Measurements from ENCODE around the gene ERICH2. TPM values are rescaled to one million over a fixed set of nuclear protein-coding genes. Genes with fewer than 3 reads are reported as not detected.

ERICH2 gene
- total and polyA plus RNA-seq, 4 experiments from 2014 or later: 0.58 TPM; not detected in 3

DNA sequence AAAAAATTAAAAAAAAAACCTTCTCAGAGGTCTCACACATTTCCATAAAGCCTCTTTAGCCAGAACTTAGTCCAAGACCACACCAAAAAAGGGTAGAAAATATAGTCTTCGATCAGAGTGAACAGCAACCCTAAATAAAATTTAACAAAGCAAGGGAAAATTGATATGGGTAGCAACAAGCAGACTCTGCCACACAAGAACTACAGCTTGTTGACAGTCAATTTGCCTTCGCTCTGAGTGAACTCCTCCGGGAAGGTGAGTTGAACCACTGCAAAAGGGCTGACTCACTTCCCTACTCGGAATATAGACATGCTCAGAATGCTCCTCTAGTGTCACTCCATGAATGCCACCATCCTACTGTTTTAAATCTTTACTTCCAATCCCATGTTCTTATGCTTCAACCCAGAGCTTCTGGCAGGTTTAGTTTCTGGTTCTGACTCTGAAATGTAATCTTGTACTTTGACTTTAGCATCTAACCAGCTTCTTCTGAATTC, 70.6 kb downstream of the ERICH2 start:
- POLR2A ChIA-PET (ENCODE audit: partially characterized antibody): no interaction called here
- no peak overlapping the region for H3K27ac ChIP-seq (ENCODE audit: low read depth, low read length)
- H3K4me1 ChIP-seq (ENCODE audit: insufficient read depth, low read length): peaks cover 10% of the 10 kb centered on the region
- H3K27me3 ChIP-seq (ENCODE audit: insufficient read depth, low read length): no peaks in the 10 kb centered on the region
- no peak for DNase-seq
- Mint-ChIP-seq H3K4me3 (no peak overlapping the region), H3K27me3 (peaks cover 8 to 14% of the 10 kb centered on the region in 2 donors), H3K9me3 (peaks cover 0 to 3% (median 0%) of the 10 kb centered on the region in 8 donors), H3K36me3 (no peaks in the 10 kb centered on the region), H3K27ac (no peak overlapping the region), H3K4me1 (peaks cover 6 to 15% (median 11%) of the 10 kb centered on the region in 4 donors)
- CTCF ChIA-PET (ENCODE audit: partially characterized antibody): no interaction called here
- no peaks in the 10 kb centered on the region for H3K36me3 ChIP-seq (ENCODE audit: insufficient read depth, low read length)
- intact Hi-C loops (cut with micrococcal nuclease): no loop called here
- no peaks in the 10 kb centered on the region for H3K9me3 ChIP-seq (ENCODE audit: control insufficient read depth in 1 of 2, low read length in 2 of 2)
- no peak overlapping the region for H3K4me3 ChIP-seq (ENCODE audit: low read length in 2 of 2)

DNA sequence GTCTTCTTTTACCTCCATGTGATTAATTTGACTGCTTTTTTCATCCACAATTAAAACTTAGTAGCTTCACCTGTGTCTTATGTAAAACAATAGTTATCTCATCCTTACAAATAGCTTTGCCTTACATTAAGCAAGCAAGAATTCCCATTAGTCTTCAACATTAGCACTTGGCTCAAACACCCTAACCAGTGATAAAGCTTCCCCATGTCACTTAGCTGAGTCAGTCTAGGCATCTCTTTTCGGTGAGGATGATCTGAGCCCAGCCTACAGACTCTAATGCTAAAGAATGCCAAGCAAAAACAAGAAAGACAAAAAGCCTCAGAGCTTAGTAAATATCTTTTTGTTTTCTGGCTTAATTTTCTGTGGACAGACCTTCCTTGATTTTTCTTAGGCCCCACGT, 72.6 kb downstream of the ERICH2 start:
- Histone ChIP-seq H3K36me3 (ENCODE audit: insufficient read depth, low read length) (no peaks in the 10 kb centered on the region), H3K27me3 (ENCODE audit: insufficient read depth, low read length) (no peaks in the 10 kb centered on the region), H3K4me1 (ENCODE audit: insufficient read depth, low read length) (peaks cover 10% of the 10 kb centered on the region), H3K27ac (ENCODE audit: low read depth, low read length) (no peak overlapping the region), H3K4me3 (ENCODE audit: low read length in 2 of 2) (no peak overlapping the region), H3K9me3 (ENCODE audit: control insufficient read depth in 1 of 2, low read length in 2 of 2) (no peaks in the 10 kb centered on the region)
- Mint-ChIP-seq H3K27ac (no peak overlapping the region), H3K4me3 (no peak overlapping the region), H3K4me1 (peaks cover 6 to 15% (median 11%) of the 10 kb centered on the region in 4 donors), H3K27me3 (peaks cover 4 to 9% of the 10 kb centered on the region in 2 donors), H3K9me3 (peaks cover 0 to 3% (median 0%) of the 10 kb centered on the region in 8 donors), H3K36me3 (no peaks in the 10 kb centered on the region)
- POLR2A ChIA-PET (ENCODE audit: partially characterized antibody): no interaction called here
- CTCF ChIA-PET (ENCODE audit: partially characterized antibody): interaction anchor here (0.8 to 2.6 kb wide), 3 partner anchors 9 to 30 kb away, joined by 4 to 12 read pairs (median 7); partner anchors contain the start of gene GAD1
- intact Hi-C loops (cut with micrococcal nuclease): no loop called here
- DNase-seq: no peak

DNA sequence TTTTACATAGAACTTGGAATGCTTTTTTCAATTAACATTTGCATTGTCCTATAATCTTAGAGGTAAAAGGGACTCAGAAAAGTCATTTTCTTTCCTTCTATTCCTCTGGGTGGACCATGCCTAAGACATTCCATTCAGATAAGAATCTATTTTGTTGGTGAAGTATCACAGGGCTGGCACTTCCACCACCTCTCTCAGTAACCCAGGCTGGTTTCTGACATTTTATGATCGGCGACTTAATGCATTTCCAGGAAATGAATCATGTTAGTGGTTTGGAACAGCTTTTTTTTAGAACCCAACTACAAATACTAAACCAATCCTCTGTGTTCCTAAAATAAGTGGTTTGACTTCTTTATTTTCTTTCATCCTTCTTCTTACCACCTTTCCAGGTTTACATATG, 73.5 kb downstream of the ERICH2 start:
- Histone ChIP-seq H3K27ac (ENCODE audit: low read depth, low read length) (no peak overlapping the region), H3K9me3 (ENCODE audit: control insufficient read depth in 1 of 2, low read length in 2 of 2) (no peaks in the 10 kb centered on the region), H3K36me3 (ENCODE audit: insufficient read depth, low read length) (no peaks in the 10 kb centered on the region), H3K4me1 (ENCODE audit: insufficient read depth, low read length) (peaks cover 10% of the 10 kb centered on the region), H3K27me3 (ENCODE audit: insufficient read depth, low read length) (no peaks in the 10 kb centered on the region), H3K4me3 (ENCODE audit: low read length in 2 of 2) (no peak overlapping the region)
- intact Hi-C loops (cut with micrococcal nuclease): no loop called here
- CTCF ChIA-PET (ENCODE audit: partially characterized antibody): interaction anchor here (1.3 to 2.6 kb wide), 2 partner anchors 10 to 29 kb away, joined by 7 to 12 read pairs; no protein-coding TSS in a partner anchor
- Mint-ChIP-seq H3K27ac (peak overlapping the region in 1 of 7 donors; percentile 3), H3K36me3 (no peaks in the 10 kb centered on the region), H3K9me3 (peaks cover 0 to 3% (median 0%) of the 10 kb centered on the region in 8 donors), H3K27me3 (peaks cover 3 to 6% of the 10 kb centered on the region in 2 donors), H3K4me1 (peaks cover 6 to 15% (median 11%) of the 10 kb centered on the region in 4 donors), H3K4me3 (peak overlapping the region in 2 of 8 donors; percentile 8 to 54)
- POLR2A ChIA-PET (ENCODE audit: partially characterized antibody): no interaction called here
- DNase-seq: no peak

DNA sequence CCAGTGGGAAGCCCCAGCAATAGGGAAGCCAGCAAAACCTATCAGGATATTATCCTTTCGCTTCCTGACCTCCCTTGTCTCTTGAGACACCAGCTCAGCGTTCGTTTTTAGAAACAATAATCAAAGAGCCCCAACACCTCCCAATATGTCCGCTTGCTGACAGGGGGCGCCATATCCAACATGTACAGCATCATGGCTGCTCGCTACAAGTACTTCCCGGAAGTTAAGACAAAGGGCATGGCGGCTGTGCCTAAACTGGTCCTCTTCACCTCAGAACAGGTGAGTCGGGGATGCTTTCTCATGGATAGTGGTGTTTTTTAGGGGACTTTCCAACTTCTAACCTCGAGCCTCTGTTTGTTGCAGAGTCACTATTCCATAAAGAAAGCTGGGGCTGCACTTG, 75.2 kb downstream of the ERICH2 start:
- Histone ChIP-seq H3K27ac (ENCODE audit: low read depth, low read length) (no peak overlapping the region), H3K4me3 (ENCODE audit: low read length in 2 of 2) (no peak overlapping the region), H3K36me3 (ENCODE audit: insufficient read depth, low read length) (no peaks in the 10 kb centered on the region), H3K4me1 (ENCODE audit: insufficient read depth, low read length) (peaks cover 10% of the 10 kb centered on the region), H3K9me3 (ENCODE audit: control insufficient read depth in 1 of 2, low read length in 2 of 2) (no peaks in the 10 kb centered on the region), H3K27me3 (ENCODE audit: insufficient read depth, low read length) (no peaks in the 10 kb centered on the region)
- H3K36me3 Mint-ChIP-seq: no peaks in the 10 kb centered on the region
- H3K27ac Mint-ChIP-seq: no peak overlapping the region
- ChIA-PET CTCF (ENCODE audit: partially characterized antibody) (interaction anchor here (1.5 kb wide), 1 partner anchor 30 kb away, joined by 4 read pairs; no protein-coding TSS in a partner anchor), POLR2A (ENCODE audit: partially characterized antibody) (no interaction called here)
- no peak for DNase-seq
- H3K27me3 Mint-ChIP-seq: peaks cover 2 to 3% of the 10 kb centered on the region in 2 donors
- intact Hi-C loops (cut with micrococcal nuclease): no loop called here
- H3K4me3 Mint-ChIP-seq: no peak overlapping the region
- H3K9me3 Mint-ChIP-seq: peaks cover 0 to 2% (median 0%) of the 10 kb centered on the region in 8 donors
- H3K4me1 Mint-ChIP-seq: peaks cover 6 to 15% (median 11%) of the 10 kb centered on the region in 4 donors

DNA sequence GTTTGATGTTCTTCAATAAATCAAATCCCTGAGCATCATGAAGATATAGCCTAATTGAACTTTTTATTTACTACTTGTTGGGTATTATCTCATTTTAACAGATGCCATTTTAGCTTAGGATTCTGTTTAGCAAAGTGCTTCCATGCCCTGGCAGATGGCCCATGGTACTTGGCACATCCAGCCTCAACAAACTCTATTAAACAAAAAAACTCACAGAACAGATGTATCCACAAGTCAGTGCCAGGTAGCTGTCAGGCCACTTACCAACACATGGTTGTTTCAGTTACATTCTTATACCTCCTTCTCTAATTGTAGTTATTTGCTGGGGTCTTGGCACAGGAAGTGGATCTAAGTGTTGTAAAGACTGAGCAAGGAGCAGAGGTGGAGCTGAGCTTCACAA, 76.1 kb downstream of the ERICH2 start:
- no peaks in the 10 kb centered on the region for H3K9me3 ChIP-seq (ENCODE audit: control insufficient read depth in 1 of 2, low read length in 2 of 2)
- H3K36me3 Mint-ChIP-seq: no peaks in the 10 kb centered on the region
- H3K36me3 ChIP-seq (ENCODE audit: insufficient read depth, low read length): no peaks in the 10 kb centered on the region
- H3K27ac ChIP-seq (ENCODE audit: low read depth, low read length): no peak overlapping the region
- H3K4me3 ChIP-seq (ENCODE audit: low read length in 2 of 2): no peak overlapping the region
- ChIA-PET POLR2A (ENCODE audit: partially characterized antibody) (no interaction called here), CTCF (ENCODE audit: partially characterized antibody) (interaction anchor here (0.7 to 1.5 kb wide), 2 partner anchors 29 to 30 kb away, joined by 3 to 4 read pairs; no protein-coding TSS in a partner anchor)
- H3K27ac Mint-ChIP-seq: no peak overlapping the region
- H3K27me3 Mint-ChIP-seq: peaks cover 2 to 3% of the 10 kb centered on the region in 2 donors
- H3K4me1 Mint-ChIP-seq: peaks cover 6 to 15% (median 11%) of the 10 kb centered on the region in 4 donors
- intact Hi-C loops (cut with micrococcal nuclease): no loop called here
- H3K4me3 Mint-ChIP-seq: no peak overlapping the region
- H3K27me3 ChIP-seq (ENCODE audit: insufficient read depth, low read length): no peaks in the 10 kb centered on the region
- no peaks in the 10 kb centered on the region for H3K9me3 Mint-ChIP-seq
- no peak for DNase-seq
- H3K4me1 ChIP-seq (ENCODE audit: insufficient read depth, low read length): peaks cover 10% of the 10 kb centered on the region

DNA sequence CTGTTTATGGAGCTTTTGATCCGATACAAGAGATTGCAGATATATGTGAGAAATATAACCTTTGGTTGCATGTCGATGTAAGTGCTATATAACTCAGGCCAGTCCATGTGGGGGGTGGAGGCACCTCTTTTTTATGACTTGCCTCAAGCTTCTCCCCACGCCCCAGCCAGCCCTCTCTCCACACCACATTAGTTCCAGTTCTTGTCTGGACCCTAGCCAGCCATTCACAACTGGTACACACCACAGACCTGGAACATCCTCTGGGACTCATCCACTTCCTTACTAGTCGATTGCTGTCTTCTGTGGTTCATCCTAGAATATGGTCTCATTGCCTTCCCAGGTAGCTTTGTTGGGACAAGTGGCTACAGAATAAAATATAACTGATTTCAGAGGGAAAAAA, 77.5 kb downstream of the ERICH2 start:
- Mint-ChIP-seq H3K27me3 (peaks cover 2 to 3% of the 10 kb centered on the region in 2 donors), H3K27ac (peak overlapping the region in 1 of 7 donors; percentile 6), H3K4me3 (no peak overlapping the region), H3K4me1 (peaks cover 6 to 14% (median 10%) of the 10 kb centered on the region in 4 donors), H3K36me3 (no peaks in the 10 kb centered on the region), H3K9me3 (no peaks in the 10 kb centered on the region)
- ChIA-PET CTCF (ENCODE audit: partially characterized antibody) (interaction anchor here (2.5 kb wide), 1 partner anchor 25 kb away, joined by 8 read pairs; no protein-coding TSS in a partner anchor), POLR2A (ENCODE audit: partially characterized antibody) (interaction anchor here (0.7 kb wide), 1 partner anchor 44 kb away, joined by 3 read pairs; no protein-coding TSS in a partner anchor)
- Histone ChIP-seq H3K36me3 (ENCODE audit: insufficient read depth, low read length) (no peaks in the 10 kb centered on the region), H3K4me3 (ENCODE audit: low read length in 2 of 2) (no peak overlapping the region), H3K4me1 (ENCODE audit: insufficient read depth, low read length) (peaks cover 10% of the 10 kb centered on the region), H3K27ac (ENCODE audit: low read depth, low read length) (no peak overlapping the region), H3K9me3 (ENCODE audit: control insufficient read depth in 1 of 2, low read length in 2 of 2) (no peaks in the 10 kb centered on the region), H3K27me3 (ENCODE audit: insufficient read depth, low read length) (no peaks in the 10 kb centered on the region)
- intact Hi-C loops (cut with micrococcal nuclease): no loop called here
- DNase-seq: no peak

Data from CD4-positive, alpha-beta memory T cell (primary cell).